ENCODE measurements around the gene MEF2C.

Gene MEF2C

DNA sequence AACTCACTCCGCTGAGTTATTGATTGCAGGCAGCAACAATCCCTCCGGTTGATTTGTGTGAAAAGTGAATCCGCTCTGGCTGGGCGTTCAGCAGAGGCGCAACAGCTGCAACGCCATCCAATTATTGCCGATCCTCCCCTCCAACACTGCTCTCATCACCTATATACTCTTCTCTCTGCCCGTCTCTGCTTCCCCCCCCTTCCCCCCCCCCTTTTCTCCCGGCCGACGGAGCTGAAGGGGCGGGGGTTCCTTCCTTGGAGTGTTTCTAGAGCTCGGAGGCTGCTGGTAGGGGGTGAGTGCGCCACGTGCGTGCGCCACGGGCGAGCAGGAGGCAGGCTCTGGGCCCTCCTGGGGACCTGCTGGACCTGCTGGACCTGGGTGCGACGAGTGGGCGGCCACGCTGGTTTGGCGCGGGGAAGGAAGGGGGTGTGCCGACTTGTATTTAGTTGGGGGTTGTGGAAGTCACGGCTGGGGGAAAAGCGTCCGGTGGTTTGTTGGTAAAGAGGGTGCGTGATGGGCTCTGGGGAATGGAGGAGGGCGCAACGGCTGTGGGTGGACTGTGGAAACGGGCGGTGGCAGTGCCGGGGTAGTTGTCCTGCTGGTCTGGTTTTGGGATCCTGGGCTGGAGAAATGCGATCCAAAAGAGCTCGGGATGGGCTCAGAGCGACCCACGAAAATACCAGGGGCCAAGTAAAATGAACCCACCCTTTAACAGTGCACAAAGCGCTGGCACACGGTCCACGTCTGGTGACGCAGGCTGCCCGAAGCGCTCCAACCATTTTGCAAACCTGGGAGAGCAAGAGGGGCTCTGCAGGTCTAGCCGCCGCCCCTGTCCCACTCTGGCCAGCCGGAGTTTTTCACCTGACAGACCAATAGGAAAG, 6.4 kb upstream of the MEF2C start:
- Mint-ChIP-seq H3K36me3 (ENCODE audit: low read depth) (no peaks in the 10 kb centered on the region), H3K27me3 (ENCODE audit: low read depth) (peaks cover 51% of the 10 kb centered on the region), H3K27ac (peak overlapping the region in 2 of 3 experiments; percentile 26 to 36), H3K4me1 (peaks cover 52% of the 10 kb centered on the region), H3K9me3 (no peaks in the 10 kb centered on the region), H3K4me3 (peak overlapping the region; percentile 92)
- TF ChIP-seq, protein P1, sequence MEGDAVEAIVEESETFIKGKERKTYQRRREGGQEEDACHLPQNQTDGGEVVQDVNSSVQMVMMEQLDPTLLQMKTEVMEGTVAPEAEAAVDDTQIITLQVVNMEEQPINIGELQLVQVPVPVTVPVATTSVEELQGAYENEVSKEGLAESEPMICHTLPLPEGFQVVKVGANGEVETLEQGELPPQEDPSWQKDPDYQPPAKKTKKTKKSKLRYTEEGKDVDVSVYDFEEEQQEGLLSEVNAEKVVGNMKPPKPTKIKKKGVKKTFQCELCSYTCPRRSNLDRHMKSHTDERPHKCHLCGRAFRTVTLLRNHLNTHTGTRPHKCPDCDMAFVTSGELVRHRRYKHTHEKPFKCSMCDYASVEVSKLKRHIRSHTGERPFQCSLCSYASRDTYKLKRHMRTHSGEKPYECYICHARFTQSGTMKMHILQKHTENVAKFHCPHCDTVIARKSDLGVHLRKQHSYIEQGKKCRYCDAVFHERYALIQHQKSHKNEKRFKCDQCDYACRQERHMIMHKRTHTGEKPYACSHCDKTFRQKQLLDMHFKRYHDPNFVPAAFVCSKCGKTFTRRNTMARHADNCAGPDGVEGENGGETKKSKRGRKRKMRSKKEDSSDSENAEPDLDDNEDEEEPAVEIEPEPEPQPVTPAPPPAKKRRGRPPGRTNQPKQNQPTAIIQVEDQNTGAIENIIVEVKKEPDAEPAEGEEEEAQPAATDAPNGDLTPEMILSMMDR (IDR thresholded peaks at IDR 0.05; ENCODE audit: unreplicated experiment in 3 of 3) = no peak

GRCh38 chr5:88888848-88889188, 5.8 kb upstream of the MEF2C start:
- TF ChIP-seq, protein P1 (IDR thresholded peaks at IDR 0.05; ENCODE audit: unreplicated experiment in 3 of 3) = no peak
- H3K27me3 Mint-ChIP-seq (ENCODE audit: low read depth) = peaks cover 55% of the 10 kb centered on the region
- peak overlapping the region; percentile 92 for H3K4me3 Mint-ChIP-seq
- H3K9me3 Mint-ChIP-seq = no peaks in the 10 kb centered on the region
- peak overlapping the region in 2 of 3 experiments; percentile 26 to 36 for H3K27ac Mint-ChIP-seq
- H3K4me1 Mint-ChIP-seq = peaks cover 52% of the 10 kb centered on the region
- no peaks in the 10 kb centered on the region for H3K36me3 Mint-ChIP-seq (ENCODE audit: low read depth)

DNA sequence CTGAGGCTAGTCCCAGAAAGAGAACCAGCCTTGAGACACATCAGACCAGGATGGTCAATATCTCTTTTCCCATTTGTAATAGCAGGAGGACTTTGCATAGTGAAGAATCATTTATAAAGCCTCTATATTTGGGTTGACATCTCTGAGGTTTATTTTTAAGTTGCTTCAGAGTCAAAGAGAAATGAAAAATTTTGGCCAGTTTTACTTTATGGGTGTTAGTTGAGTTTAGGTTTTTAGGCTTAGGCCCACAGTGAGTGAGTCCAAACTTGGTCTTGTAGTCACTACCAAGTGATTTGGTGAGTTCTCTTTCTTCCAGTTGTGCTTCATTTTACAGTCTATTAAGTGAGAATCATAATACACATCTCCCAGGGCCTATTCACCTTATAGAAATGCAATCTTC, 5.3 kb upstream of the MEF2C start:
- Mint-ChIP-seq H3K36me3 (ENCODE audit: low read depth) (no peaks in the 10 kb centered on the region), H3K4me3 (peak overlapping the region; percentile 5 to 92 (median 39)), H3K27ac (no peak overlapping the region), H3K9me3 (no peaks in the 10 kb centered on the region), H3K27me3 (ENCODE audit: low read depth) (peaks cover 55% of the 10 kb centered on the region), H3K4me1 (peaks cover 52% of the 10 kb centered on the region)
- TF ChIP-seq, protein P1 (IDR thresholded peaks at IDR 0.05; ENCODE audit: unreplicated experiment in 3 of 3) = no peak

- H3K9me3 Mint-ChIP-seq = no peaks in the 10 kb centered on the region
- H3K27me3 Mint-ChIP-seq (ENCODE audit: low read depth) = peaks cover 55% of the 10 kb centered on the region
- TF ChIP-seq, protein P1 (IDR thresholded peaks at IDR 0.05; ENCODE audit: unreplicated experiment in 3 of 3) = no peak
Observed at GRCh38 chr5:88887342-88887741, 4.4 kb upstream of the MEF2C start.

DNA sequence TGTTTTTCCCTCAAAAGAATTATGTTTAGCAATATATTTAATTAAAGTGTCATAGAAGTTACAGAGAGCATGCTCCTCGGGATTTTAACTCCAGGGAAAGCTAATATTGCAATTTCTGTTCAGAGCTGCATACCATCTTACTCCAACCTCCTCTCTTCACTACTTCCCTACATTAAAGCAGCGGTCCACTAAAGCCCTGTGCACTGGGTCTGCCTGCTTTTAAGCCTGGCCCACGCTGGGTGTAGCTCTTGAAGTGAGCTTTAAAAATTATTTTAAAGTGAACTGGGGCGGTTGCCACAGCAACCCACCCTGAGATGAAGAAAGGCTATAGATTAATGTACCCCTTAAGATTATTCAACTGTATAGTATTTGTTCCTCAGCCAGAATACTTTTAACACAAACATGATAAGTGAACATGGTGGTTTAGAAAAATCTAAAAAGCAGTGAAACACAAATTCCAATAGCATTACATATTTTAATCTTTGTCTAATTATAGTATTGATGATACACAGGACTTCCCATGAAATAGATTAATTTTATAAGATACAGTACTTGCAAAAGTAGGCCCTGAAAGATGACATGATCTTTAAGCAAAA, 3.9 kb upstream of the MEF2C start:
- TF ChIP-seq, protein P1 (IDR thresholded peaks at IDR 0.05; ENCODE audit: unreplicated experiment in 3 of 3) = no peak
- Mint-ChIP-seq H3K27me3 (ENCODE audit: low read depth) (peaks cover 55% of the 10 kb centered on the region), H3K4me1 (peaks cover 40% of the 10 kb centered on the region), H3K27ac (no peak overlapping the region), H3K9me3 (no peaks in the 10 kb centered on the region), H3K4me3 (peak overlapping the region in 2 of 3 experiments; percentile 13 to 50), H3K36me3 (ENCODE audit: low read depth) (no peaks in the 10 kb centered on the region)

More at GRCh38 chr5:88887342-88887741, 4.4 kb upstream of the MEF2C start:
- no peak overlapping the region for H3K27ac Mint-ChIP-seq
- no peak overlapping the region for H3K4me3 Mint-ChIP-seq
- no peaks in the 10 kb centered on the region for H3K36me3 Mint-ChIP-seq (ENCODE audit: low read depth)
- H3K4me1 Mint-ChIP-seq = peaks cover 45% of the 10 kb centered on the region

Data from nephron (organoid).